ENCODE results near the gene ARHGDIA. TPM values are rescaled to one million over a fixed set of nuclear protein-coding genes. Genes with fewer than 3 reads are reported as not detected.

The ARHGDIA gene
- total RNA-seq, 2 donors from 2014 or later = 328 to 513 TPM

- Mint-ChIP-seq H3K9me3 (no peaks in the 10 kb centered on the region), H3K27ac (peak overlapping the region; percentile 81 to 89), H3K36me3 (peaks cover 5 to 7% of the 10 kb centered on the region in 2 donors)
- DNase-seq (ENCODE audit: low spot score in 2 of 2) (no peak), ATAC-seq (no peak)
Observed at GRCh38 chr17:81831563-81831956, 39.6 kb downstream of the ARHGDIA start.

- Mint-ChIP-seq H3K27ac (no peak overlapping the region), H3K9me3 (no peaks in the 10 kb centered on the region), H3K36me3 (peaks cover 5 to 7% of the 10 kb centered on the region in 2 donors)
- no peak for ATAC-seq
- DNase-seq (ENCODE audit: low spot score in 2 of 2) = no peak
Observed at GRCh38 chr17:81829858-81830257, 41.3 kb downstream of the ARHGDIA start.

- H3K36me3 Mint-ChIP-seq = peaks cover 5 to 7% of the 10 kb centered on the region in 2 donors
- ATAC-seq (no peak), DNase-seq (ENCODE audit: low spot score in 2 of 2) (no peak)
- peak overlapping the region in 1 of 2 donors; percentile 68 for H3K27ac Mint-ChIP-seq
- no peaks in the 10 kb centered on the region for H3K9me3 Mint-ChIP-seq
Observed at GRCh38 chr17:81828656-81829055, 42.5 kb downstream of the ARHGDIA start.

GRCh38 chr17:81825841-81826466 lies 45.2 kb downstream of the ARHGDIA start:
- Mint-ChIP-seq H3K27ac (peak overlapping the region in 1 of 2 donors; percentile 64), H3K9me3 (no peaks in the 10 kb centered on the region), H3K36me3 (no peaks in the 10 kb centered on the region)
- ATAC-seq (no peak), DNase-seq (ENCODE audit: low spot score in 2 of 2) (no peak)

GRCh38 chr17:81824595-81824994 lies 46.5 kb downstream of the ARHGDIA start:
- Mint-ChIP-seq H3K36me3 (no peaks in the 10 kb centered on the region), H3K9me3 (no peaks in the 10 kb centered on the region), H3K27ac (no peak overlapping the region)
- no peak for ATAC-seq
- no peak for DNase-seq (ENCODE audit: low spot score in 2 of 2)

DNA sequence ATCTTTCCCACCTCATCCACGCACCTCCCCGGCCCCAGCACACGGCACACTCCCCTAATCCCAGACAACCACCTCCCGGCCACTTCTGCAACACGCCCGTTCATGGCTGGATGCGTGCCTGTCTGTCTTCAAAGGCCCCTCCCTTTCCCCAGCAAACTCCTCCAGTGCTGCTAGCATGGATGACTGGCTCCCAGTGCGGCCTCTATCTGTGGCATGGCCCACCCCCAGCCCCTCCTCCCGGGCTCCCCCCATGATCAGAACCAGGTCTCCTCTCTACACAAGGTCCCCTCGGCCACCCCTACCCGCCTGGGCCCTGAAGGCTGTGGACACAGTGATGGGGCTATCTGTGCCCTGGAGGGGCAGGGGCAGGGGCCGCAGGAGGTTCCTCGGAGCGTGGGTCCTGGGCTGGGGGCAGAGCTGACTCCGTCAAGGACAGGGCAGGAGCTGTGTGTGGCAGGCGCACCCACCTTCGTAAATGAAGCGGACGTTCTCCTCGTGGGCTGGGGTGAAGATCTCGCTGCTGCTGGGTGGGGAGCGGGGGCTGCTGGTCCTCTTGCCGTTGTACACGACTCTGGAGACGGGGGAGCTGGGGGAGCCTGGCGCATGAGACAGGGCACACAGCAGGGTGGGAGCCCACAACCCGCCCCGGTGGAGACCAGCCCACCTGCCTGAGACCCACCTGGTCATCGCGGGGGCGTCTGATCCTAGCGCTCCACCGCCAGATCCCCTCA lies 47.2 kb downstream of the ARHGDIA start:
- ATAC-seq (no peak), DNase-seq (ENCODE audit: low spot score in 2 of 2) (no peak)
- Mint-ChIP-seq H3K36me3 (no peaks in the 10 kb centered on the region), H3K27ac (peak overlapping the region in 1 of 2 donors; percentile 55), H3K9me3 (no peaks in the 10 kb centered on the region)

DNA sequence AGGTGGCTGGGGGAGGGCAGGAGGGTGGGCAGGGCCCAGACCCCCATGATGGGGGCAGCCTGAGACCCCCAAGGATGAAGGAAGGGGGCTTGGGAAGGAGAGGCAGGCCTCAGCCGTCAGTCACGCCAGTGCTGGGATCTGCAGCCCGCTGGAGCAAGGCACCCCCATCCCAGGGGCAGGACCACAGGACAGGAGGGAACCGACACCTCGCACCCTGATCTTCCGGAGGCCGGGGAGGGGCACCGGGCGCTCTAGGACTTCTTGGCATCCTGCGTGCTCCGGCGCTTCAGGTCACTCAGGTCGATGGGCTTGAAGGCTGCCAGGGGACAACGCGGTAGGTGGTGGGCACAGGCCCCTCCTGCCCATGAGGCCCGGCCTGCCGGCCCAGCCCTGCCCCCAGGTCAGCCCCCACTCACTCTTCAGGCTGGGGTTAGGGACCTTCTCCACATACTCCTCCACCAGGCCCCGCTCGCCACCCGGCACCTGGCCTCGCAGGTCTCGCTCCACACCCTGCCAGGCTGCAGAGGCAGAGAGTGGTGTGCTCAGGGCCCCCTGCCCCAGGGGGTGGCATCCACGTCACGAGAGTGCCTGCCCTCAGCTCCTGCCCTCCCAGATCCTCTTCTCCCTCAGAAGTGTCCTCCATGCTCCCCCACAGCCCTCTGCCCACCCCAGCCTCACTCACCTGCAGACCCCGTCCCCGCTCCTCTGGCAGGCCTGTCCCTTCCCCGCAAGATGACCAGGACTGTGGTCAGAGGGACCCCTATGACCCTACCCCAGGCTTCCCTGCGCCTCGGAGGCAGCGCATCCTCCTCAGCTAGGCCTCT lies 47.9 kb downstream of the ARHGDIA start:
- DNase-seq (ENCODE audit: low spot score in 2 of 2) = no peak
- Mint-ChIP-seq H3K36me3 (no peaks in the 10 kb centered on the region), H3K27ac (peak overlapping the region in 1 of 2 donors; percentile 55), H3K9me3 (no peaks in the 10 kb centered on the region)
- ATAC-seq = no peak

DNA sequence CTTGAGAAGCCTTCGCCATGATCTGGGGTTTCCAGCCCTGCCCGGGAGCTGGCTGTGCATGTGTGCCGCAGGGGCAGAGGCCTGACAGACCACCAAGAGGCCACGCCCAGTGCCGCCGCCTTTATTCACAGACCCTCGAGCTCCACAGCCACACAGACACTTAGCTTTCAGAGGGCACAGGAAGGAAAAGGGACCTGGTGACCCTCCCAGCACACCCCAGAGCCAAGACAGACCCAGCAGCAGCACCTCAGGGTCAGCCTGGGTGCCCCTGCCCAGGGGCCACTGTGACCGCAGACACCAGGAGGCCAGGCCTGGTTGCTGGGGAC lies 48.9 kb downstream of the ARHGDIA start:
- Mint-ChIP-seq H3K27ac (no peak overlapping the region), H3K36me3 (no peaks in the 10 kb centered on the region)
- ATAC-seq = no peak

GRCh38 chr17:81821603-81822311 lies 49.4 kb downstream of the ARHGDIA start:
- no peaks in the 10 kb centered on the region for H3K9me3 Mint-ChIP-seq
- peak in 1 of 2 donors; percentile 41 for ATAC-seq
- no peak for DNase-seq (ENCODE audit: low spot score in 2 of 2)
- no peaks in the 10 kb centered on the region for H3K36me3 Mint-ChIP-seq
- H3K27ac Mint-ChIP-seq = no peak overlapping the region

More for the DNA sequence above, 48.9 kb downstream of the ARHGDIA start:
- DNase-seq (ENCODE audit: low spot score in 2 of 2) = no peak
- H3K9me3 Mint-ChIP-seq = no peaks in the 10 kb centered on the region

- no peak for DNase-seq (ENCODE audit: low spot score in 2 of 2)
- peak in 1 of 2 donors; percentile 52 for ATAC-seq
- Mint-ChIP-seq H3K36me3 (no peaks in the 10 kb centered on the region), H3K9me3 (no peaks in the 10 kb centered on the region), H3K27ac (no peak overlapping the region)
Observed at GRCh38 chr17:81821147-81821546, 50.0 kb downstream of the ARHGDIA start.

GRCh38 chr17:81819708-81820107 lies 51.4 kb downstream of the ARHGDIA start:
- H3K36me3 Mint-ChIP-seq = no peaks in the 10 kb centered on the region
- no peak for ATAC-seq
- no peak overlapping the region for H3K27ac Mint-ChIP-seq
- no peak for DNase-seq (ENCODE audit: low spot score in 2 of 2)
- H3K9me3 Mint-ChIP-seq = no peaks in the 10 kb centered on the region

GRCh38 chr17:81817758-81818147 lies 53.4 kb downstream of the ARHGDIA start:
- no peak for DNase-seq (ENCODE audit: low spot score in 2 of 2)
- no peaks in the 10 kb centered on the region for H3K36me3 Mint-ChIP-seq
- H3K27ac Mint-ChIP-seq = no peak overlapping the region
- no peak for ATAC-seq
- no peaks in the 10 kb centered on the region for H3K9me3 Mint-ChIP-seq

Other genes with a start within 250 kb of the ARHGDIA start
- gene NPLOC4, start 234.2 kb downstream of the ARHGDIA start, total RNA-seq = 100 to 1,000 TPM in 1 of 2 donors, 10 to 100 TPM in 1; 67.3 to 173 TPM
- under 1 TPM; 0.56 to 0.75 TPM for gene TSPAN10, start 234.1 kb downstream of the ARHGDIA start, total RNA-seq
- gene PDE6G, start 214.8 kb downstream of the ARHGDIA start, total RNA-seq = 1 to 10 TPM; 5.8 to 8.1 TPM
- 10 to 100 TPM; 20.1 to 43.7 TPM for gene OXLD1, start 204.7 kb downstream of the ARHGDIA start, total RNA-seq
- 10 to 100 TPM; 35.0 to 38.7 TPM for gene CCDC137, start 204.6 kb downstream of the ARHGDIA start, total RNA-seq
- 10 to 100 TPM; 12.6 to 30.6 TPM for gene ARL16, start 187.5 kb downstream of the ARHGDIA start, total RNA-seq
- gene HGS, start 187.3 kb downstream of the ARHGDIA start, total RNA-seq = 100 to 1,000 TPM; 111 to 168 TPM
- gene MRPL12, start 168.0 kb downstream of the ARHGDIA start, total RNA-seq = 100 to 1,000 TPM in 1 of 2 donors, 10 to 100 TPM in 1; 61.8 to 105 TPM
- 10 to 100 TPM; 23.0 to 27.8 TPM for gene SLC25A10, start 159.1 kb downstream of the ARHGDIA start, total RNA-seq
- not detected for gene GCGR, start 67.2 kb downstream of the ARHGDIA start, total RNA-seq
- gene MCRIP1, start 38.0 kb downstream of the ARHGDIA start, total RNA-seq = 10 to 100 TPM; 40.4 to 55.3 TPM
- not detected for gene PPP1R27, start 36.3 kb downstream of the ARHGDIA start, total RNA-seq
- 100 to 1,000 TPM; 382 to 460 TPM for gene P4HB, start 10.8 kb downstream of the ARHGDIA start, total RNA-seq
- 100 to 1,000 TPM; 186 TPM for gene ALYREF, start 20.2 kb upstream of the ARHGDIA start, total RNA-seq
- gene ANAPC11, start 20.4 kb upstream of the ARHGDIA start, total RNA-seq = 100 to 1,000 TPM; 122 to 154 TPM
- gene NPB, start 30.9 kb upstream of the ARHGDIA start, total RNA-seq = under 1 TPM in 1 of 2 donors, not detected in 1; 0.27 TPM
- 10 to 100 TPM; 16.4 to 20.1 TPM for gene PCYT2, start 40.1 kb upstream of the ARHGDIA start, total RNA-seq
- gene SIRT7, start 46.8 kb upstream of the ARHGDIA start, total RNA-seq = 10 to 100 TPM; 35.7 to 43.7 TPM
- 10 to 100 TPM; 19.6 to 35.2 TPM for gene MAFG, start 56.4 kb upstream of the ARHGDIA start, total RNA-seq
- gene PYCR1, start 66.0 kb upstream of the ARHGDIA start, total RNA-seq = 10 to 100 TPM; 30.3 to 75.1 TPM
- not detected for gene MYADML2, start 75.9 kb upstream of the ARHGDIA start, total RNA-seq
- gene NOTUM, start 89.8 kb upstream of the ARHGDIA start, total RNA-seq = 1 to 10 TPM in 1 of 2 donors, under 1 TPM in 1; 0.39 to 1.1 TPM
- gene ASPSCR1, start 106.3 kb upstream of the ARHGDIA start, total RNA-seq = 10 to 100 TPM; 19.7 to 62.3 TPM
- gene CENPX, start 151.5 kb upstream of the ARHGDIA start, total RNA-seq = 10 to 100 TPM; 47.8 to 62.7 TPM
- 10 to 100 TPM; 16.7 TPM for gene LRRC45, start 152.0 kb upstream of the ARHGDIA start, total RNA-seq
- gene RAC3, start 160.3 kb upstream of the ARHGDIA start, total RNA-seq = 10 to 100 TPM in 1 of 2 donors, 1 to 10 TPM in 1; 5.7 to 13.5 TPM
- gene DCXR, start 166.4 kb upstream of the ARHGDIA start, total RNA-seq = 100 to 1,000 TPM in 1 of 2 donors, 10 to 100 TPM in 1; 85.5 to 128 TPM
- gene RFNG, start 180.5 kb upstream of the ARHGDIA start, total RNA-seq = 10 to 100 TPM; 21.5 to 24.2 TPM
- 10 to 100 TPM; 60.3 to 77.1 TPM for gene GPS1, start 180.6 kb upstream of the ARHGDIA start, total RNA-seq
- gene DUS1L, start 194.5 kb upstream of the ARHGDIA start, total RNA-seq = 100 to 1,000 TPM in 1 of 2 donors, 10 to 100 TPM in 1; 86.2 to 103 TPM
- 100 to 1,000 TPM in 1 of 2 donors, 10 to 100 TPM in 1; 82.6 to 171 TPM for gene FASN, start 226.9 kb upstream of the ARHGDIA start, total RNA-seq

Measured in activated naive CD4-positive, alpha-beta T cell treated with anti-CD3 and anti-CD28 coated beads, Interleukin-2, amount 50 U/mL, for 72 hours (primary cell).